ENCODE results near the gene DGKZ. TPM values are rescaled to one million over a fixed set of nuclear protein-coding genes. Genes with fewer than 3 reads are reported as not detected.

DGKZ gene
- total RNA-seq, 1 donor from 2014 or later, result 50.6 TPM

DNA sequence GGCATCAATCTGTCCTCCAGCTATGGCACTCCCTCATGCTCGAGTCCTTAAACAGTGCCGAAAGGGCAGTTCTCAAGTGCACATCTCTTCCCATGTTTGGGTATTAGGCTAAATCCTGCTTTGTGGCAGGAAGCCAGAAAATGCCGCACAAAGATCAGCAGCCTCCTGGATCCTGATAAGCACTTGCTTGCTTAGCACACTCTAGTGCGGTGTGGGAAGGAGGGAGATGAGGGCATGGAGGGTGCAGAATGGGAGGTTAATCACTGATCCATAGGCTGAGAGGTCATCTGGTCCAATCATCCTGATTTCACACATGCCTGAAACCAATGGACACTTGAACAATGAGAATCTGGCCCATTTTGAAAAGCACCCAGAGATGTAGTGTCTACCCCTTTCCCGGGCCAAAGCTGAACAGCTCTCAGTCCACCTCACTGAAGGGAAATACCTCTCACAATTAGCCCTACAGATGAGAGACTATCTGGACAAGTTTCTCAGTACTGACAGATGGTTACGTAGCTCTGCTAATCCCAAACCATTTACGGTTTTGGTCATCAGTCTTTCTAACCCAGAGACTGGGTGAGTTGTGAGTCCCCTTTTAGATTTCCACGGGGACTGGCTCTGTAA is 74.1 kb downstream of the DGKZ start:
- no peaks in the 10 kb centered on the region for H3K9me3 Mint-ChIP-seq
- H3K4me3 Mint-ChIP-seq, result no peak overlapping the region
- TF ChIP-seq, protein P1, sequence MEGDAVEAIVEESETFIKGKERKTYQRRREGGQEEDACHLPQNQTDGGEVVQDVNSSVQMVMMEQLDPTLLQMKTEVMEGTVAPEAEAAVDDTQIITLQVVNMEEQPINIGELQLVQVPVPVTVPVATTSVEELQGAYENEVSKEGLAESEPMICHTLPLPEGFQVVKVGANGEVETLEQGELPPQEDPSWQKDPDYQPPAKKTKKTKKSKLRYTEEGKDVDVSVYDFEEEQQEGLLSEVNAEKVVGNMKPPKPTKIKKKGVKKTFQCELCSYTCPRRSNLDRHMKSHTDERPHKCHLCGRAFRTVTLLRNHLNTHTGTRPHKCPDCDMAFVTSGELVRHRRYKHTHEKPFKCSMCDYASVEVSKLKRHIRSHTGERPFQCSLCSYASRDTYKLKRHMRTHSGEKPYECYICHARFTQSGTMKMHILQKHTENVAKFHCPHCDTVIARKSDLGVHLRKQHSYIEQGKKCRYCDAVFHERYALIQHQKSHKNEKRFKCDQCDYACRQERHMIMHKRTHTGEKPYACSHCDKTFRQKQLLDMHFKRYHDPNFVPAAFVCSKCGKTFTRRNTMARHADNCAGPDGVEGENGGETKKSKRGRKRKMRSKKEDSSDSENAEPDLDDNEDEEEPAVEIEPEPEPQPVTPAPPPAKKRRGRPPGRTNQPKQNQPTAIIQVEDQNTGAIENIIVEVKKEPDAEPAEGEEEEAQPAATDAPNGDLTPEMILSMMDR (IDR thresholded peaks at IDR 0.05; ENCODE audit: unreplicated experiment), result no peak
- H3K27ac Mint-ChIP-seq, result no peak overlapping the region
- H3K36me3 Mint-ChIP-seq, result peaks cover 7% of the 10 kb centered on the region
- peaks cover 3% of the 10 kb centered on the region for H3K4me1 Mint-ChIP-seq
- no peak for DNase-seq (ENCODE audit: low spot score in 2 of 2, unreplicated experiment in 2 of 2)
- no peaks in the 10 kb centered on the region for H3K27me3 Mint-ChIP-seq (ENCODE audit: low read depth)

DNA sequence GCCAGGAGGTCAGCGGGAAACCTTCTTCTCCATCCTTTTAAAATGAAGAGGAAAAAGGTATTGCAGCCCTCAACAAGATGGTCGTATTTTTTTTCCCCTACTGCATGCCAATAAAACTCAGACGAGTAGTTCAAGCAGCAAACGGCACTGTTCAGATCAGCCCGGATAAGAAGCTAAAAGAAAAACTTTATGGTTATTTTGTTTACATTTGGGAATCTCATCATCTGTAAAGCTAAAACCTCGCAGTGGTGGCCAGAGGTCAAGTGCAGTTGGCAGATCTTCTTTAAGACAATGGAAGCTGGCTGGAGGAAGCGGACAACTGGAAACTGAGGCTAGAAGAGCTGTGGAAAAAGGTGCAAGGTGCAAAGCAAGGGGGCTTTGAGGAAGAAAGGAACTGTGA is 75.3 kb downstream of the DGKZ start:
- DNase-seq (ENCODE audit: low spot score in 2 of 2, unreplicated experiment in 2 of 2), result no peak
- peaks cover 3% of the 10 kb centered on the region for H3K4me1 Mint-ChIP-seq
- H3K4me3 Mint-ChIP-seq, result no peak overlapping the region
- no peak overlapping the region for H3K27ac Mint-ChIP-seq
- peaks cover 1% of the 10 kb centered on the region for H3K36me3 Mint-ChIP-seq
- H3K9me3 Mint-ChIP-seq, result no peaks in the 10 kb centered on the region
- H3K27me3 Mint-ChIP-seq (ENCODE audit: low read depth), result no peaks in the 10 kb centered on the region
- TF ChIP-seq, protein P1 (IDR thresholded peaks at IDR 0.05; ENCODE audit: unreplicated experiment), result no peak

DNA sequence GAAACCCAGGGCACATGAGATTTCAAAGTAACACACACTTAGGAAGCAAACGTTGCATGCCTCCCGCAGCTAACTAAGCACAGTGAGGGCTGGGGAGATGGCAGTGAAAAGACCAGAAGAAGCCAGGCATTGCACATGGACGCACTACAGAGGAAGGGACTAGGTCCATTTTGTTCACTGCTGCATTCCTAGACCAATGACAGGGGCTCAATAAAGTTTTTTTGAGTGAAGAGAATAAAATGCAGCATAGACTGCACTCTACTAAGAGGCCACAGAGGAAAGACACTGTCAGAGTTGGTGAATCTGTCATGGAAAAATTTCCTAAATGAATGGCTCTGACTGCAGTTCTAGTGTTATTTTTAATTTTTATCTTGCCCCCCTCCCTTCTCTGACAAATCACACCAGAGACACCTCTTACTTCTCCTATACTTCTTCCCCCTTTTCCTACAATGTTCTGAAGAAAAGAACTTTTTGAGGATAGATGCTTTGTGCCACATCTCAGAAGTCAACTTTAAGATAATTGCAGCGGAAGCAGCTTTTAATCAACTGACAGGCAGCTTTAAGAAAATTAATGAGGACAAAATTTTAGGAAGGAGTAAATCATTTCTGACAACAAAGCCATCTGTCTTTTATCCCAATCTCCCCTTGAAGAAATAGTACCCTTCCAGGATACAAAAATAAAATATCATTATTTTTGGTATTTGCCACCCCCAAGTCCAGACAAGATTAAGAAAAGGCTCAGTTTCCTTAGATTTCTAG is 79.1 kb downstream of the DGKZ start:
- no peak for DNase-seq (ENCODE audit: low spot score in 2 of 2, unreplicated experiment in 2 of 2)
- TF ChIP-seq, protein P1 (IDR thresholded peaks at IDR 0.05; ENCODE audit: unreplicated experiment), result no peak
- no peaks in the 10 kb centered on the region for H3K27me3 Mint-ChIP-seq (ENCODE audit: low read depth)
- no peak overlapping the region for H3K4me3 Mint-ChIP-seq
- H3K36me3 Mint-ChIP-seq, result peaks cover 8% of the 10 kb centered on the region
- H3K9me3 Mint-ChIP-seq, result no peaks in the 10 kb centered on the region
- H3K27ac Mint-ChIP-seq, result no peak overlapping the region
- H3K4me1 Mint-ChIP-seq, result peaks cover 3% of the 10 kb centered on the region

DNA sequence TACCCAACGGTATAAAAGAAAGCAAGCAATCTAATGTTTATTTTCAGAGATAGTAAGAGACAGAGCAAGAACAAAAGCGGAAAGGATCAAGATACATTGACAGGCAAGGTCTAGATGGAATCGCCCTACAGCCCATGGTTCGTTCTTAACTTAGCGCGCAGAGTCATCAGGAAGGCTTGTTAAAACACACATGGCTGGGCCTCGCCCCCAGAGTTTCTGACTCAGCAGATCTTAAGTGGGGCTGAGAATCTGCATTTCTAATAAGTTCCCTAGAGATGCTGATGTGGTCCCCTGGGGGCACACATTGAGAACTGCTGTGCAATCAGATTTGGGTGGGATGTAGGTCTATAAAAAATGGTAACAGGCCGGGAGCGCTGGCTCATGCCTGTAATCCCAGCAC is 80.1 kb downstream of the DGKZ start:
- Mint-ChIP-seq H3K36me3 (peaks cover 11% of the 10 kb centered on the region), H3K27ac (no peak overlapping the region)
- TF ChIP-seq, protein P1 (IDR thresholded peaks at IDR 0.05; ENCODE audit: unreplicated experiment), result no peak

DNA sequence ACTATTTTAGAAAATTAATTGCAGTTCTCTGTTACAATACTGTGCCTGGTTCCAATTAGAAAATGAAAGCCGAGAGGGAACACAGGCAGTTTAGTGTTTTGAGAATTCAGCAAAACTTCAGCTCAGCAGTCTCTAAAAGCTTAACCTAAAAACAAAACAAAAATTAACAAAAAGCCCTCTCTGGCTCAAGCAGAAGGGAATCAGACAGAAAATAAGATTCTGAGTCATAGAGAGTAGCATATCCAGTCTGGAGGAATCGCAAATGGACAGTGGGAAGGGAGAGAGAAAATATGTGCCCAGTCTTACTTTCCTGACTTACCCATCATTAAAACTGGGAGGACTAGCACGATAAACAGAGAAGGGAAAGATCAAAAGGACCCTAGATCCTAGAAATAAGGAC is 82.5 kb downstream of the DGKZ start:
- Mint-ChIP-seq H3K36me3 (peaks cover 15% of the 10 kb centered on the region), H3K4me3 (no peak overlapping the region), H3K9me3 (no peaks in the 10 kb centered on the region), H3K4me1 (no peaks in the 10 kb centered on the region), H3K27ac (peak overlapping the region; percentile 53), H3K27me3 (ENCODE audit: low read depth) (no peaks in the 10 kb centered on the region)
- no peak for DNase-seq (ENCODE audit: low spot score in 2 of 2, unreplicated experiment in 2 of 2)
- TF ChIP-seq, protein P1 (IDR thresholded peaks at IDR 0.05; ENCODE audit: unreplicated experiment), result no peak

More for the DNA sequence above, 80.1 kb downstream of the DGKZ start:
- H3K4me3 Mint-ChIP-seq, result no peak overlapping the region
- no peak for DNase-seq (ENCODE audit: low spot score in 2 of 2, unreplicated experiment in 2 of 2)
- no peaks in the 10 kb centered on the region for H3K27me3 Mint-ChIP-seq (ENCODE audit: low read depth)
- H3K9me3 Mint-ChIP-seq, result no peaks in the 10 kb centered on the region
- peaks cover 3% of the 10 kb centered on the region for H3K4me1 Mint-ChIP-seq

Small RNA genes within 50 kb of the gene (microRNA-seq; reads per million reads assigned to microRNA genes)
- not detected for gene MIR4688

Other genes starting within 250 kb of the DGKZ start
- 102 to 110 TPM (median 106 TPM) in 3 replicates for gene PHF21A, start 226.0 kb upstream of the DGKZ start, total RNA-seq
- 34.5 to 43.0 TPM (median 36.3 TPM) in 3 replicates for gene CREB3L1, start 69.8 kb upstream of the DGKZ start, total RNA-seq
- gene MDK, start 34.2 kb downstream of the DGKZ start, total RNA-seq, result 1,547 to 1,604 TPM (median 1,586 TPM) in 3 replicates
- 0.42 to 0.68 TPM (median 0.51 TPM) in 3 replicates for gene CHRM4, start 44.3 kb downstream of the DGKZ start, total RNA-seq
- gene AMBRA1, start 246.6 kb downstream of the DGKZ start, total RNA-seq, result 48.4 to 48.9 TPM (median 48.8 TPM) in 3 replicates